Osteoblast (primary cell): ENCODE data around the gene CALHM6. TPM values are rescaled to one million over a fixed set of nuclear protein-coding genes. Genes with fewer than 3 reads are reported as not detected.
A peak's percentile ranks its signal among the peaks of the same experiment; 100 is the strongest.

Experiments
- DNase-seq: peaks from one replicate; pipeline ENCODE4 v3.0.0; 2011; ENCODE audit warnings: low spot score, mixed read lengths; ENCODE audit not compliant: insufficient read length; ENCODE audit errors: missing footprints
- H2AFZ ChIP-seq: 2 replicates; pipeline ENCODE4 v1.6.0; 2011; ENCODE audit warnings: mild to moderate bottlenecking, low read length
- H3K27ac ChIP-seq: 2 replicates; pipeline ENCODE4 v1.5.1; 2011; ENCODE audit warnings: mild to moderate bottlenecking, low read depth, low read length, moderate library complexity
- H3K27me3 ChIP-seq: 2 replicates; pipeline ENCODE4 v1.6.0; 2012; ENCODE audit warnings: mild to moderate bottlenecking, control low read depth, inconsistent platforms, low read length, moderate library complexity; ENCODE audit not compliant: insufficient read depth
- H3K36me3 ChIP-seq: 2 replicates; pipeline ENCODE4 v1.5.1; 2011; ENCODE audit warnings: mild to moderate bottlenecking, low read length, control low read depth, moderate library complexity; ENCODE audit not compliant: insufficient read depth
- H3K4me1 ChIP-seq: 2 replicates; pipeline ENCODE4 v1.5.1; 2011; ENCODE audit warnings: mild to moderate bottlenecking, low read length, control low read depth, moderate library complexity; ENCODE audit not compliant: insufficient read depth
- H3K4me2 ChIP-seq: 2 replicates; pipeline ENCODE4 v1.6.0; 2011; ENCODE audit warnings: mild to moderate bottlenecking, low read length; ENCODE audit not compliant: insufficient read depth
- H3K4me3 ChIP-seq: fragments of 200-600 bp; sonication (generic); 3 replicates; pipeline ENCODE4 v1.5.1; 2012; ENCODE audit warnings: mild to moderate bottlenecking, low read length, inconsistent platforms; ENCODE audit not compliant: insufficient read depth
- H3K79me2 ChIP-seq: 2 replicates; pipeline ENCODE4 v1.6.0; 2012; ENCODE audit warnings: mild to moderate bottlenecking, low read length, control low read depth, inconsistent platforms; ENCODE audit not compliant: insufficient read depth
- H3K9me3 ChIP-seq: 2 replicates; pipeline ENCODE4 v1.5.1; 2011; ENCODE audit warnings: low read depth, low read length, control low read depth
- H4K20me1 ChIP-seq: 2 replicates; pipeline ENCODE4 v1.6.0; 2012; ENCODE audit warnings: mild to moderate bottlenecking, low read length, control low read depth; ENCODE audit not compliant: insufficient read depth
- CTCF ChIP-seq: IDR thresholded peaks from 2 replicates; pipeline ENCODE4 v1.5.1; 2011; ENCODE audit warnings: mild to moderate bottlenecking, low read depth, low read length, moderate library complexity; ENCODE audit errors: extremely low read depth
- total RNA-seq: library from RNA; depleted of rRNA; stranded (reverse); fragments of >200 nt; gene quantifications from 2 replicates; pipeline ENCODE4 v1.2.3, GENCODE V29; 2012

CALHM6 gene
- total RNA-seq, 1 donor: 0.72 TPM

GRCh38 chr6:116444575-116444974, 16.6 kb upstream of the CALHM6 start:
- Histone ChIP-seq H3K9me3 (no peaks in the 10 kb centered on the region), H3K4me1 (peaks cover 46% of the 10 kb centered on the region), H3K4me3 (no peak overlapping the region), H3K79me2 (no peaks in the 10 kb centered on the region), H3K27ac (peak overlapping the region; percentile 4), H2AFZ (no peak overlapping the region), H3K36me3 (no peaks in the 10 kb centered on the region), H4K20me1 (no peaks in the 10 kb centered on the region), H3K4me2 (no peak overlapping the region), H3K27me3 (no peaks in the 10 kb centered on the region)
- no peak for DNase-seq
- no peak for TF ChIP-seq CTCF

GRCh38 chr6:116445102-116445501, 16.1 kb upstream of the CALHM6 start:
- no peak overlapping the region for H3K4me2 ChIP-seq
- no peak overlapping the region for H3K4me3 ChIP-seq
- H3K27me3 ChIP-seq: no peaks in the 10 kb centered on the region
- H3K9me3 ChIP-seq: no peaks in the 10 kb centered on the region
- no peak overlapping the region for H2AFZ ChIP-seq
- no peak overlapping the region for H3K27ac ChIP-seq
- H3K4me1 ChIP-seq: peaks cover 41% of the 10 kb centered on the region
- no peak for DNase-seq
- no peaks in the 10 kb centered on the region for H3K79me2 ChIP-seq
- H4K20me1 ChIP-seq: no peaks in the 10 kb centered on the region
- H3K36me3 ChIP-seq: no peaks in the 10 kb centered on the region
- no peak for TF ChIP-seq CTCF

GRCh38 chr6:116446399-116446798, 14.8 kb upstream of the CALHM6 start:
- Histone ChIP-seq H2AFZ (no peak overlapping the region), H3K27ac (peak overlapping the region; percentile 93), H3K4me2 (no peak overlapping the region), H3K9me3 (no peaks in the 10 kb centered on the region), H4K20me1 (no peaks in the 10 kb centered on the region), H3K79me2 (no peaks in the 10 kb centered on the region), H3K4me3 (no peak overlapping the region), H3K27me3 (no peaks in the 10 kb centered on the region), H3K4me1 (peaks cover 39% of the 10 kb centered on the region), H3K36me3 (no peaks in the 10 kb centered on the region)
- no peak for DNase-seq
- TF ChIP-seq CTCF: no peak

GRCh38 chr6:116447052-116447451, 14.1 kb upstream of the CALHM6 start:
- Histone ChIP-seq H3K4me3 (peak overlapping the region; percentile 14), H2AFZ (no peak overlapping the region), H3K9me3 (no peaks in the 10 kb centered on the region), H4K20me1 (no peaks in the 10 kb centered on the region), H3K79me2 (no peaks in the 10 kb centered on the region), H3K4me2 (peak overlapping the region; percentile 70), H3K27ac (peak overlapping the region; percentile 93), H3K36me3 (no peaks in the 10 kb centered on the region), H3K27me3 (no peaks in the 10 kb centered on the region), H3K4me1 (peaks cover 34% of the 10 kb centered on the region)
- no peak for DNase-seq
- no peak for TF ChIP-seq CTCF
